ENCODE measurements around the gene FIGLA.

FIGLA gene

DNA sequence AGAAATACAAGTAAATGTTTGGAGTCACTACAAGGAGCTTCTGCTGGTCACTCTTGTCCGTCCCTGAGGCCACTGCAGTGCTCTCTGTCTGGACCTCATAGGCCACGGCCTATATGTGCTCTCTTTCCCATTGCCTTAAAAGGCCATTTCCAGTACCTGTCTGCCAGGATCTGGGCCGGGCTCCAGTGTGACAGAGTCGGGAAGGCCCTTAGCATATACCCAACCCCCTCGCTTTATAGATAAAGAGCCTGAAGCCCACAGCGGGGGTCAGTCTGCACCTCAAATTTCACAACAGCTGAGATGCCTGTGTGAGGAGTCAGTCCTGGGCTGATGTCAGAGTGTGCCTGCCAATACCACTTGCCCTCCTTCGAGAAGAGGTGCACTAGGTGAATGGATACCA lies 62.3 kb downstream of the FIGLA start:
- Histone ChIP-seq H3K79me2 (no peaks in the 10 kb centered on the region), H2AFZ (no peak overlapping the region), H3K4me2 (ENCODE audit: low read length) (no peak overlapping the region), H3K36me3 (ENCODE audit: control insufficient read depth, insufficient read depth, low read length) (no peaks in the 10 kb centered on the region), H3K9me3 (ENCODE audit: control insufficient read depth, low read length) (no peaks in the 10 kb centered on the region), H3K27ac (no peak overlapping the region), H3K4me3 (ENCODE audit: low read depth, low read length) (no peak overlapping the region), H3K4me1 (no peaks in the 10 kb centered on the region), H3K9ac (no peak overlapping the region), H3K27me3 (ENCODE audit: control insufficient read depth, insufficient read depth, low read length) (no peaks in the 10 kb centered on the region)
- TF ChIP-seq, protein P1, sequence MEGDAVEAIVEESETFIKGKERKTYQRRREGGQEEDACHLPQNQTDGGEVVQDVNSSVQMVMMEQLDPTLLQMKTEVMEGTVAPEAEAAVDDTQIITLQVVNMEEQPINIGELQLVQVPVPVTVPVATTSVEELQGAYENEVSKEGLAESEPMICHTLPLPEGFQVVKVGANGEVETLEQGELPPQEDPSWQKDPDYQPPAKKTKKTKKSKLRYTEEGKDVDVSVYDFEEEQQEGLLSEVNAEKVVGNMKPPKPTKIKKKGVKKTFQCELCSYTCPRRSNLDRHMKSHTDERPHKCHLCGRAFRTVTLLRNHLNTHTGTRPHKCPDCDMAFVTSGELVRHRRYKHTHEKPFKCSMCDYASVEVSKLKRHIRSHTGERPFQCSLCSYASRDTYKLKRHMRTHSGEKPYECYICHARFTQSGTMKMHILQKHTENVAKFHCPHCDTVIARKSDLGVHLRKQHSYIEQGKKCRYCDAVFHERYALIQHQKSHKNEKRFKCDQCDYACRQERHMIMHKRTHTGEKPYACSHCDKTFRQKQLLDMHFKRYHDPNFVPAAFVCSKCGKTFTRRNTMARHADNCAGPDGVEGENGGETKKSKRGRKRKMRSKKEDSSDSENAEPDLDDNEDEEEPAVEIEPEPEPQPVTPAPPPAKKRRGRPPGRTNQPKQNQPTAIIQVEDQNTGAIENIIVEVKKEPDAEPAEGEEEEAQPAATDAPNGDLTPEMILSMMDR (IDR thresholded peaks at IDR 0.05) = no peak

Measured in parathyroid adenoma (tissue), 2 donors.